Measurements from ENCODE around the gene COL9A3. TPM values are rescaled to one million over a fixed set of nuclear protein-coding genes. Genes with fewer than 3 reads are reported as not detected.
A peak's percentile ranks its signal among the peaks of the same experiment; 100 is the strongest.

Gene COL9A3
- not detected for total RNA-seq
- 0.85 TPM for polyA plus RNA-seq (2013, experiment 1 of 2)
- 0.49 TPM for polyA plus RNA-seq (2013, experiment 2 of 2)
- 0 to 0.95 (median 0.11) reads per million in 172 experiments for total RNA-seq

DNA sequence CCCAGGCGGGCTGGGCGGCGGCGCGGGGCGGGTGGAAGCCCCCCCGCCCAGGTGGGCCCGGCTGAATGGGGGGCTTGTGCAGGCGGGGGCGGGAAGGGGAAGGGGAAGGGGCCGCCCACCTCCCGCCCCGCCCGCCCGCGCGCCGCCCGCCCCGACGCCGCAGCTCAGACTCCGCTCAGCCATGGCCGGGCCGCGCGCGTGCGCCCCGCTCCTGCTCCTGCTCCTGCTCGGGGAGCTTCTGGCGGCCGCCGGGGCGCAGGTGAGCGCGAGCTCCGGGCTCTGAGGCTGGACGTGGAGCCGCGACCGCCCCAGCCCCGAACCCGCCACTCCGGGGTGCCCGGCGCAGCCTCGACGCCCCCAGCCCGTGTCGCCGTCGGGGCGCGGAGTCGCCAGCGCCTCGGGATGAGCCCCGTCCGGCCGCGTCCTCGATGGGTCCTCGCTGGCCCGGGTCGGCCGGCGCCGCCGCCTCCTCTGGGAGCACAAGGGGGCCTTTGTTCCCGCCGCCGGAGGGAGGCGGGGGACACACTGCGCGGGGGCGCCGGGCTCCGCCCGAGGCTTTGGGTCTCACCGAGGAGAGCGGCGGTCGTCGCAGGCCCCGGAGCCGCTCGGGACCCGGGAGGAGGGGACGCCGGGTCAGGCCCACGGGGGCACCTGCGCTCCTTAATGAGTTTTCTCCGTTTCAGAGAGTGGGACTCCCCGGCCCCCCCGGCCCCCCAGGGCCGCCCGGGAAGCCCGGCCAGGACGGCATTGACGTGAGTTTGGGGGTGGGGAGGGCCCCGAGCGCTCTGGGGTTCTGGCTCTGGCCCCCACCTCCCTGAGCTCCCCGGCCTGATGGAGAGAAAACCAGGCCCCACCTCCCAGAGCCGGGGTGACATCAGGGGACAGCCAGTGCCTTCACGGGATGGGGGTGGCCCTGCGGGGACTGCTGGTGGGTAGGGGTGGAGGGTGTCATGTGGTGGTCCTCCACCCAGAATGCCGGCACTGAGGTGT is at the start of gene COL9A3:
Gene COL9A3 (plus strand): TSS at position 167 of the 990 bp plus-strand sequence. CDS start 15 bp downstream, at position 182.
- peaks cover 8% of the 10 kb centered on the region for H3K36me3 ChIP-seq (ENCODE audit: insufficient read depth, low read length)
- CTCF ChIA-PET = no interaction called here
- intact Hi-C loops (cut with DNase I, micrococcal nuclease) = no loop called here
- no peak within 1 kb of the TSS for H3K4me3 ChIP-seq (ENCODE audit: low read length)
- TF ChIP-seq, protein P1, sequence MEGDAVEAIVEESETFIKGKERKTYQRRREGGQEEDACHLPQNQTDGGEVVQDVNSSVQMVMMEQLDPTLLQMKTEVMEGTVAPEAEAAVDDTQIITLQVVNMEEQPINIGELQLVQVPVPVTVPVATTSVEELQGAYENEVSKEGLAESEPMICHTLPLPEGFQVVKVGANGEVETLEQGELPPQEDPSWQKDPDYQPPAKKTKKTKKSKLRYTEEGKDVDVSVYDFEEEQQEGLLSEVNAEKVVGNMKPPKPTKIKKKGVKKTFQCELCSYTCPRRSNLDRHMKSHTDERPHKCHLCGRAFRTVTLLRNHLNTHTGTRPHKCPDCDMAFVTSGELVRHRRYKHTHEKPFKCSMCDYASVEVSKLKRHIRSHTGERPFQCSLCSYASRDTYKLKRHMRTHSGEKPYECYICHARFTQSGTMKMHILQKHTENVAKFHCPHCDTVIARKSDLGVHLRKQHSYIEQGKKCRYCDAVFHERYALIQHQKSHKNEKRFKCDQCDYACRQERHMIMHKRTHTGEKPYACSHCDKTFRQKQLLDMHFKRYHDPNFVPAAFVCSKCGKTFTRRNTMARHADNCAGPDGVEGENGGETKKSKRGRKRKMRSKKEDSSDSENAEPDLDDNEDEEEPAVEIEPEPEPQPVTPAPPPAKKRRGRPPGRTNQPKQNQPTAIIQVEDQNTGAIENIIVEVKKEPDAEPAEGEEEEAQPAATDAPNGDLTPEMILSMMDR (IDR thresholded peaks at IDR 0.05) = no peak
- Mint-ChIP-seq H3K27me3 (peaks cover 23% of the 10 kb centered on the region), H3K9me3 (no peaks in the 10 kb centered on the region), H3K4me1 (ENCODE audit: low read depth) (peaks cover 12% of the 10 kb centered on the region), H3K4me3 (peak within 1 kb of the TSS; percentile 42), H3K36me3 (ENCODE audit: low read depth) (peaks cover 7% of the 10 kb centered on the region), H3K27ac (no peak within 1 kb of the TSS)
- peaks cover 0 to 22% of the 10 kb centered on the region in 2 experiments for H3K9me3 ChIP-seq (ENCODE audit: control insufficient read depth in 1 of 2, insufficient read depth in 1 of 2, low read length in 2 of 2)
- POLR2A ChIA-PET = interaction anchor here (0.7 to 1.5 kb wide), 2 partner anchors 23 to 44 kb away, joined by 4 to 5 read pairs; partner anchors contain the start of gene TCFL5
- peaks cover 26% of the 10 kb centered on the region for H3K4me1 ChIP-seq (ENCODE audit: insufficient read depth, low read length)
- peak in 2 of 14 experiments; percentile 13 to 48 for DNase-seq
- ATAC-seq (ENCODE audit: poor library complexity) = peak; percentile 38
- H3K27ac ChIP-seq (ENCODE audit: low read depth in 1 of 2, low read length in 2 of 2) = no peak within 1 kb of the TSS
- peaks cover 44 to 47% of the 10 kb centered on the region in 2 experiments for H3K27me3 ChIP-seq (ENCODE audit: control insufficient read depth in 1 of 2, insufficient read depth in 2 of 2, low read length in 2 of 2)

DNA sequence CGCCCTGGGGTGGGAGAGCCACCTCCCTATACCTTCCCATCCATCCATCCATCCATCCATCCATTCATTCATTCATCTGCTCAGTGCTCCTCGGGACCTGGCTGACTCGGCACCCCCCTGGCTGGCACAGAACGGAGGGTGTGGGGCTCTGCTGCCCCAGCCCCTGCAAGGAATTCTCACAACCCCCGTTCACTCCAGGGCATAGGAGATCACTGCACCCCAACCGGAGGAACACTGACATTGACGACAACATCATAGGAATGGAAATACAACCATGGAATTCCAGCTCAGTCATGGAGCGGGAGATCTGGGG is 48.7 kb upstream of the COL9A3 start:
- Mint-ChIP-seq H3K4me1 (ENCODE audit: low read depth) (peaks cover 35% of the 10 kb centered on the region), H3K27me3 (no peaks in the 10 kb centered on the region), H3K9me3 (no peaks in the 10 kb centered on the region), H3K4me3 (no peak overlapping the region), H3K27ac (no peak overlapping the region), H3K36me3 (ENCODE audit: low read depth) (no peaks in the 10 kb centered on the region)
- intact Hi-C loops (cut with DNase I, micrococcal nuclease) = no loop called here
- TF ChIP-seq, protein P1 (IDR thresholded peaks at IDR 0.05) = no peak
- Histone ChIP-seq H3K9me3 (ENCODE audit: control insufficient read depth in 1 of 2, insufficient read depth in 1 of 2, low read length in 2 of 2) (no peaks in the 10 kb centered on the region), H3K27me3 (ENCODE audit: control insufficient read depth in 1 of 2, insufficient read depth in 2 of 2, low read length in 2 of 2) (no peaks in the 10 kb centered on the region), H3K4me1 (ENCODE audit: insufficient read depth, low read length) (peaks cover 25% of the 10 kb centered on the region), H3K4me3 (ENCODE audit: low read length) (no peak overlapping the region), H3K36me3 (ENCODE audit: insufficient read depth, low read length) (no peaks in the 10 kb centered on the region), H3K27ac (ENCODE audit: low read depth in 1 of 2, low read length in 2 of 2) (no peak overlapping the region)
- ChIA-PET CTCF (no interaction called here), POLR2A (no interaction called here)
- DNase-seq (no peak), ATAC-seq (ENCODE audit: poor library complexity) (no peak)

DNA sequence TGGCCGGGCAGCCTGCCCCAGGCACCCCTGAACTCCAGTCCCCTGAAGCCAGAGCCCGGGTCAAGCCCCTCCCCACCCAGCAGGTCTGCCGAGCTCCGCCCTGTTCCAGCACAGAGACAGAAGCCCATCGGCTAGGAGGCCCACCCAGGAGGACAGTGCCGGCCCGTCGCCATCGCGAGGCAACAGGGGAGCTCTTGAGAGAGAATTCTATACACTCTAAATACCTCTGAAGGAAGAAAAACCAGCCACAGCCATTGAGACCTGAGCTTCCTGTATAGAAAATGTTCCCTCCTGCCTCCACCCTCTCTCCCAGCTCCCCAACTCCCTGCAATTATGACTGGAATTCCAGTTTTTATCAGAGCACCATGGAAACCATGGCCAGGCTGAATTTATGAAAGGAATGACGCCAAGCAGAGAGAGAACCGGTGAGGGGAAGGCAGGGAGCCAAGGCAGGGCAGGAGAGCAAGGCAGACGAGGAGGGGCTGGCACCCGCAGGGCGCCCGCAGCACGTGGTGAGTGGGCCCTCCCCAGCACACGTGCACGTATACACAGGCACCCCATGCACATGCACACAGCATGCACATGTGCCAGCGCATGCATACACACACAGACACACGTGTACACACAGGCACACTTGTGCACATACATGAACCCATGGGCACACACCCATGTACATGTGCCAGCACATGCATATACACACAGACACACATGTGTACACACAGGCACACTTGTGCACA is 48.1 kb upstream of the COL9A3 start:
- Mint-ChIP-seq H3K4me1 (ENCODE audit: low read depth) (peaks cover 40% of the 10 kb centered on the region), H3K27ac (no peak overlapping the region), H3K4me3 (no peak overlapping the region), H3K27me3 (no peaks in the 10 kb centered on the region), H3K36me3 (ENCODE audit: low read depth) (no peaks in the 10 kb centered on the region), H3K9me3 (no peaks in the 10 kb centered on the region)
- H3K27me3 ChIP-seq (ENCODE audit: control insufficient read depth in 1 of 2, insufficient read depth in 2 of 2, low read length in 2 of 2) = no peaks in the 10 kb centered on the region
- no peak overlapping the region for H3K27ac ChIP-seq (ENCODE audit: low read depth in 1 of 2, low read length in 2 of 2)
- no peaks in the 10 kb centered on the region for H3K9me3 ChIP-seq (ENCODE audit: control insufficient read depth in 1 of 2, insufficient read depth in 1 of 2, low read length in 2 of 2)
- CTCF ChIA-PET = no interaction called here
- POLR2A ChIA-PET = no interaction called here
- H3K36me3 ChIP-seq (ENCODE audit: insufficient read depth, low read length) = no peaks in the 10 kb centered on the region
- H3K4me1 ChIP-seq (ENCODE audit: insufficient read depth, low read length) = peaks cover 30% of the 10 kb centered on the region
- TF ChIP-seq, protein P1 (IDR thresholded peaks at IDR 0.05) = no peak
- no peak overlapping the region for H3K4me3 ChIP-seq (ENCODE audit: low read length)
- intact Hi-C loops (cut with DNase I, micrococcal nuclease) = no loop called here
- DNase-seq (no peak), ATAC-seq (ENCODE audit: poor library complexity) (no peak)
